K562 (cell line): ENCODE data around the gene CTNNA3. TPM values are rescaled to one million over a fixed set of nuclear protein-coding genes. Genes with fewer than 3 reads are reported as not detected.

ENCODE experiments used
- ATAC-seq: fragments of 200-7000 bp; cut with Tn5 transposase; 3 replicates; pipeline ENCODE4 v1.9.1; 2020; ENCODE audit warnings: moderate library complexity
- BruUV-seq: library from RNA; stranded (reverse); fragments of 400-500 nt; replicated peaks from 2 replicates; lab custom pipeline; 2021; lab: Mats Ljungman, UMichigan
- CTCF ChIA-PET: fragments of 300-600 bp; formaldehyde crosslinking; extraction: SDS; loops from one replicate; lab custom pipeline; 2021; ENCODE audit warnings: low intra/inter-chr PET ratio; lab: Yijun Ruan, JAX
- POLR2A ChIA-PET: fragments of 300-600, 350-650 bp; sonication (Branson Sonifier 250); formaldehyde crosslinking; extraction: SDS; loops from one replicate; lab custom pipeline; 2021; ENCODE audit warnings: antibody characterized with exemption, inconsistent platforms; lab: Yijun Ruan, JAX
- DNase-seq, 4 experiments: peaks; one replicate each; pipeline versions ENCODE4 v3.0.0 to v3.0.0-alpha.2; 2011 to 2018; ENCODE audit warnings: low spot score in 3 of 4, mixed read lengths in 3 of 4; ENCODE audit errors: extremely low read depth in 1 of 4
- FAIRE-seq: peaks from 2 replicates; lab custom pipeline; 2011; peaks lifted over from hg19 to GRCh38; lab: Jason Lieb, UNC
- H2AFZ ChIP-seq: 2 replicates; pipeline ENCODE4 v1.6.0; 2011; ENCODE audit warnings: low read depth, low read length, control low read depth, inconsistent platforms
- H3K27ac ChIP-seq: fragments of 200-600 bp; 3 replicates; pipeline ENCODE4 v1.8.0; 2011; ENCODE audit warnings: low read depth, mild to moderate bottlenecking, control low read depth, inconsistent platforms, low read length, moderate library complexity, mixed read lengths; ENCODE audit errors: extremely low read depth
- H3K27me3 ChIP-seq, 2 experiments: fragments of 300-600 bp in 1 of 2; 2 replicates in 1 of 2; 3 replicates in 1 of 2; pipeline versions ENCODE4 v1.6.0 to v1.8.0; 2011; ENCODE audit warnings: inconsistent platforms in 2 of 2, low read length in 2 of 2, mild to moderate bottlenecking in 1 of 2, mixed read lengths in 1 of 2, moderate library complexity in 1 of 2; ENCODE audit not compliant: control insufficient read depth in 2 of 2, insufficient read depth in 2 of 2
- H3K36me3 ChIP-seq: fragments of 300-600 bp; 3 replicates; pipeline ENCODE4 v1.8.0; 2011; ENCODE audit warnings: mild to moderate bottlenecking, low read length, inconsistent platforms; ENCODE audit not compliant: control insufficient read depth, insufficient read depth
- H3K4me1 ChIP-seq, 2 experiments: fragments of 200-600 bp in 1 of 2; replicated peaks in 1 of 2; 2 replicates in 1 of 2; 3 replicates in 1 of 2; pipeline versions ENCODE4 v1.5.1 to v1.8.0; 2011; ENCODE audit warnings: inconsistent platforms in 2 of 2, low read length in 2 of 2, mild to moderate bottlenecking in 1 of 2, mixed read lengths in 1 of 2, moderate library complexity in 1 of 2; ENCODE audit not compliant: control insufficient read depth in 2 of 2, insufficient read depth in 2 of 2
- H3K4me2 ChIP-seq: 2 replicates; pipeline ENCODE4 v1.6.1; 2011; ENCODE audit warnings: low read length, control low read depth, inconsistent platforms, mixed read lengths; ENCODE audit not compliant: insufficient read depth
- H3K4me3 ChIP-seq: fragments of 200-600 bp; sonication (generic), shearing (Covaris generic); 2 replicates; pipeline ENCODE4 v1.5.1; 2016; ENCODE audit warnings: control low read depth, inconsistent platforms
- H3K79me2 ChIP-seq: fragments of 200-600 bp; 3 replicates; pipeline ENCODE4 v1.8.0; 2011; ENCODE audit warnings: low read length, inconsistent platforms; ENCODE audit not compliant: control insufficient read depth, insufficient read depth
- H3K9ac ChIP-seq, 2 experiments: 2 replicates each; pipeline versions ENCODE4 v1.6.0 to v1.6.1; 2011; ENCODE audit warnings: low read depth in 2 of 2, low read length in 2 of 2, control low read depth in 1 of 2, inconsistent platforms in 1 of 2, mild to moderate bottlenecking in 1 of 2, mixed read lengths in 1 of 2; ENCODE audit not compliant: insufficient read depth in 1 of 2
- H3K9me1 ChIP-seq: one replicate; pipeline ENCODE4 v1.6.0; 2011; ENCODE audit warnings: inconsistent platforms, mild to moderate bottlenecking, low read length, moderate library complexity; ENCODE audit not compliant: control insufficient read depth, insufficient read depth
- H3K9me3 ChIP-seq: replicated peaks from 2 replicates; pipeline ENCODE4 v1.5.1; 2011; ENCODE audit warnings: low read depth, low read length, inconsistent platforms; ENCODE audit not compliant: control insufficient read depth, insufficient read depth
- H4K20me1 ChIP-seq: replicated peaks from 2 replicates; pipeline ENCODE4 v1.6.1; 2011; ENCODE audit warnings: low read length, inconsistent platforms, mixed read lengths; ENCODE audit not compliant: control insufficient read depth, insufficient read depth
- EHMT2 ChIP-seq: fragments of 450-650 bp; IDR thresholded peaks from 2 replicates; pipeline ENCODE4 v1.6.1; 2018; ENCODE audit warnings: antibody characterized with exemption
- ELF1 ChIP-seq: fragments of 200-800 bp; sonication (Bioruptor generic); IDR thresholded peaks from 2 replicates; pipeline ENCODE4 v1.6.1; 2016; ENCODE audit warnings: missing genetic modification characterization, missing compliant biosample characterization
- FOXJ2 ChIP-seq: fragments of 200-800 bp; sonication (Bioruptor generic); IDR thresholded peaks from 2 replicates; pipeline ENCODE4 v1.6.1; 2016; ENCODE audit warnings: missing genetic modification characterization, missing compliant biosample characterization
- JUN ChIP-seq, 2 experiments: sonication (generic) in 1 of 2; formaldehyde crosslinking in 1 of 2; IDR thresholded peaks; 2 replicates each; pipeline versions ENCODE4 v1.6.1 to v1.8.0; 2012 to 2022; ENCODE audit warnings: borderline replicate concordance in 2 of 2, mild to moderate bottlenecking in 2 of 2, improper control_type of control experiment in 1 of 2, low read depth in 1 of 2, low read length in 1 of 2, missing genetic modification reagents in 1 of 2
- KDM5B ChIP-seq: fragments of 200-600 bp; sonication (generic); IDR thresholded peaks from 2 replicates; pipeline ENCODE4 v1.6.1; 2012; ENCODE audit warnings: low read depth, mild to moderate bottlenecking, moderate library complexity, low read length, control low read depth, inconsistent platforms; ENCODE audit not compliant: insufficient replicate concordance
- NCOA1 ChIP-seq: fragments of 450-650 bp; IDR thresholded peaks from 2 replicates; pipeline ENCODE4 v1.6.1; 2016; ENCODE audit warnings: low read depth
- NUFIP1 ChIP-seq: fragments of 450-650 bp; IDR thresholded peaks from 2 replicates; pipeline ENCODE4 v1.6.1; 2018; ENCODE audit not compliant: partially characterized antibody
- RBM25 ChIP-seq: fragments of 200-400 bp; formaldehyde crosslinking; IDR thresholded peaks from 2 replicates; pipeline ENCODE4 v1.6.1; 2018; ENCODE audit warnings: low read length, low read depth, moderate library complexity; ENCODE audit not compliant: severe bottlenecking
- RFX1 ChIP-seq: fragments of 450-650 bp; IDR thresholded peaks from 2 replicates; pipeline ENCODE4 v1.6.1; 2016; ENCODE audit warnings: mild to moderate bottlenecking, moderate library complexity
- SIN3A ChIP-seq, 2 experiments: fragments of 150-350 bp in 1 of 2; IDR thresholded peaks; 2 replicates each; pipeline ENCODE4 v1.6.1; 2011 to 2016; ENCODE audit warnings: borderline replicate concordance in 2 of 2, low read depth in 2 of 2, low read length in 2 of 2, mild to moderate bottlenecking in 2 of 2, moderate library complexity in 2 of 2; ENCODE audit not compliant: control insufficient read depth in 1 of 2
- SRF ChIP-seq, 2 experiments: fragments of 250-450, 450-650 bp in 1 of 2; sonication (Bioruptor Pico) in 1 of 2; sonication (generic) in 1 of 2; formaldehyde crosslinking; IDR thresholded peaks; 2 replicates each; pipeline versions ENCODE4 v1.5.0 to v1.5.1; 2020 to 2022; ENCODE audit warnings: mild to moderate bottlenecking in 1 of 2, missing genetic modification reagents in 1 of 2
- TARDBP ChIP-seq: fragments of 450-650 bp; IDR thresholded peaks from 2 replicates; pipeline ENCODE4 v1.6.1; 2016
- YY1 ChIP-seq, 3 experiments: IDR thresholded peaks; 2 replicates each; pipeline ENCODE4 v1.6.1; 2011; ENCODE audit warnings: low read length in 2 of 3, mild to moderate bottlenecking in 2 of 3, moderate library complexity in 2 of 3, borderline replicate concordance in 1 of 3, control low read depth in 1 of 3, low read depth in 1 of 3; ENCODE audit not compliant: insufficient read depth in 3 of 3, insufficient replicate concordance in 2 of 3, control insufficient read depth in 1 of 3, insufficient read length in 1 of 3; ENCODE audit errors: extremely low read depth in 1 of 3
- ZBED1 ChIP-seq: IDR thresholded peaks from 2 replicates; pipeline ENCODE4 v1.6.1; 2014
- ZNF12 ChIP-seq: sonication (generic); formaldehyde crosslinking; IDR thresholded peaks from 2 replicates; pipeline ENCODE4 v1.4.0; 2020; ENCODE audit warnings: mild to moderate bottlenecking, missing genetic modification reagents
- ZNF121 ChIP-seq: sonication (generic); formaldehyde crosslinking; conservative IDR thresholded peaks from 2 replicates; pipeline ENCODE4 v1.8.0; 2022; ENCODE audit warnings: missing genetic modification reagents
- ZNF133 ChIP-seq: fragments of 250-450 bp; sonication (Bioruptor Pico); IDR thresholded peaks from 2 replicates; pipeline ENCODE4 v1.4.0; 2020; ENCODE audit warnings: mild to moderate bottlenecking
- WGBS: fragments of 100-300 bp; shearing (Covaris generic); methylation state at CpG from one replicate; pipeline ENCODE4 v1.1.6; 2016; ENCODE audit warnings: low coverage, mixed read lengths; ENCODE audit not compliant: insufficient coverage; ENCODE audit errors: missing lambda C conversion rate; 5-methylcytosine and 5-hydroxymethylcytosine counted together
- in situ Hi-C: fragments of 300-500 bp; cut with MboI; formaldehyde crosslinking; loops from 4 replicates; pipeline ENCODE4 v1.15.0; 2018; ENCODE audit warnings: inconsistent platforms, mixed read lengths
- intact Hi-C: fragments of 100-400 bp; cut with micrococcal nuclease; formaldehyde crosslinking; loops from 2 replicates; pipeline ENCODE4 v1.14.2; 2022
- polyA plus RNA-seq, 8 experiments: library from polyadenylated mRNA; depleted of rRNA in 4 of 8; stranded (reverse) in 5 of 8; unstranded in 3 of 8; fragments of >200 nt; fragmentation: Nextera tagmentation in 2 of 8; fragmentation: Illumina TruSeq in 1 of 8; extraction: Ambion mirVana in 2 of 8; extraction: Trizol in 1 of 8; gene quantifications; 2 replicates each; pipeline versions ENCODE4 v1.2.1 to v1.2.3, GENCODE V29; 2011 to 2014; ENCODE audit warnings: inconsistent platforms in 1 of 8, missing spikeins in 1 of 8
- total RNA-seq, 7 experiments: library from RNA; depleted of rRNA in 6 of 7; stranded (reverse); fragments of >200 nt in 6 of 7; fragmentation: Illumina TruSeq in 2 of 7; extraction: Trizol in 2 of 7; gene quantifications; 2 replicates each; pipeline versions ENCODE4 v1.2.1 to v1.2.3, GENCODE V29; 2011 to 2021; ENCODE audit warnings: low replicate concordance in 1 of 7
- TF ChIP-seq, protein P1 (sequence below): IDR thresholded peaks from 2 replicates; pipeline ENCODE4 v1.6.1; 2011; ENCODE audit warnings: borderline replicate concordance, low read depth, mild to moderate bottlenecking, moderate library complexity, low read length; ENCODE audit not compliant: insufficient read depth, poor library complexity, severe bottlenecking
- TF ChIP-seq, protein P2 (sequence below), 2 experiments: fragments of 450-650 bp; IDR thresholded peaks; 2 replicates each; pipeline ENCODE4 v1.6.1; 2016

CTNNA3 gene
- total and polyA plus RNA-seq, 9 of the 15 experiments (the other 6 are each of a cell fraction or from before 2014, with no cell fraction given), result 0.04 TPM; not detected in 8

DNA sequence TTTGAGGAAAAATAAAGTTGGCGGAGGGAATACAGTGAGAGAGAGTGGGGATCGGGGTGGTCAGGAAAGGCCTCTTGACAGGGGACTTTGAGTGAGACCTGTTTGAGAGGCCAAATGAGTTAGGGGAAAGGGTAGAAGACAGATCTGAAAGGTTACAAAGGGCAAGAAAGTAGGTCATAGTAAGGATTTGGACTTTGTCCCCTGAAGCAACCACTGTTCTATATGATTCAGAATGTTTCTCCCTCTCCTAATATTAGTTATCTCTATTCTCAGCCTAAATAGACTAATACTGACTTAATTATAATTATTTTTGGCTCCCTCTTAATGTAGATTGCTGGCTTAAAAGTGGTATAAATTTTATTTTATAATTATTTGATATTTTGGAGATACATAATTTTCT is 88.0 kb downstream of the CTNNA3 start (continued):
- TF ChIP-seq ZNF121 (CRISPR knock-in tag), result no peak
- no peak for TF ChIP-seq ZBED1
- TF ChIP-seq NCOA1, result no peak
- TF ChIP-seq JUN (IDR thresholded peaks at IDR 0.05; ENCODE audit: borderline replicate concordance, low read depth, low read length), result no peak
- TF ChIP-seq JUN (CRISPR knock-in tag; IDR thresholded peaks at IDR 0.05; ENCODE audit: borderline replicate concordance), result no peak
- TF ChIP-seq TARDBP, result no peak

DNA sequence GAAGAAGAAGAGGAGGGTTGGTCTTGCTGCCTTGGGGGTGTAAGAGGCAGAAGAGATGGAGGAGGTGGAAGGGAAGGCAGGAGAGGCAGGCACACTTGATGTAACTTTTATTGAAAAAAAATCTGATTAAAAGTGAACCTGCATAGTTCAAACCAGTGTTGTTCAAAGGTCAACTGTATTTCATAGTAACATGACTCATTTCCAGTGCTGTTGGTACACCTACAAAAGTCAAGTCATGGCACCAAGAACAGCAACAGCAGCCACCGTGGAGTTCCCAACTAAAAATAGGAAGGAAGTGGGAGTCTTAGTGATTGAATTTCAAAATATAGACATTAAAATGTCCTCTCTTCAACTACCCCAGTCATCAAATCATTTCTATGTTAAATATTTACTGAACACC is 88.5 kb downstream of the CTNNA3 start:
- H3K27ac ChIP-seq, result no peak overlapping the region
- no peak overlapping the region for H3K9ac ChIP-seq
- H3K79me2 ChIP-seq, result no peaks in the 10 kb centered on the region
- intact Hi-C loops (no loop called here), in situ Hi-C loops (no loop called here)
- H4K20me1 ChIP-seq, result no peaks in the 10 kb centered on the region
- ChIA-PET POLR2A (no interaction called here), CTCF (no interaction called here)
- ATAC-seq (no peak), DNase-seq (no peak), FAIRE-seq (no peak)
- BruUV-seq, result no TSS peak
- no peaks in the 10 kb centered on the region for H3K27me3 ChIP-seq
- H3K4me3 ChIP-seq, result no peak overlapping the region
- H3K4me2 ChIP-seq, result no peak overlapping the region
- no peak overlapping the region for H2AFZ ChIP-seq
- H3K9me3 ChIP-seq, result no peaks in the 10 kb centered on the region; the same call in 1 of the 2 replicates
- no peaks in the 10 kb centered on the region for H3K36me3 ChIP-seq
- WGBS, result 0% methylated on average over 1 of the region's 1 CpG
- H3K4me1 ChIP-seq, result no peaks in the 10 kb centered on the region
- no peaks in the 10 kb centered on the region for H3K9me1 ChIP-seq
- TF ChIP-seq YY1 (IDR thresholded peaks at IDR 0.05; ENCODE audit: borderline replicate concordance in 1 of 3, control insufficient read depth in 1 of 3, extremely low read depth in 1 of 3, insufficient read depth in 3 of 3, insufficient read length in 1 of 3, insufficient replicate concordance in 2 of 3, low read depth in 1 of 3, low read length in 2 of 3), result no peak
- no peak for TF ChIP-seq ZNF12 (CRISPR knock-in tag)
- no peak for TF ChIP-seq SIN3A (IDR thresholded peaks at IDR 0.05; ENCODE audit: borderline replicate concordance in 2 of 2, control insufficient read depth in 1 of 2, low read depth in 2 of 2, low read length in 2 of 2)
- TF ChIP-seq SRF (CRISPR knock-in tag; IDR thresholded peaks at IDR 0.05), result no peak
- TF ChIP-seq RBM25, result no peak
- TF ChIP-seq KDM5B, result no peak
- no peak for TF ChIP-seq RFX1
- TF ChIP-seq FOXJ2 (tag), result no peak
- TF ChIP-seq ELF1 (tag), result no peak
- no peak for TF ChIP-seq EHMT2
- TF ChIP-seq, protein P1, sequence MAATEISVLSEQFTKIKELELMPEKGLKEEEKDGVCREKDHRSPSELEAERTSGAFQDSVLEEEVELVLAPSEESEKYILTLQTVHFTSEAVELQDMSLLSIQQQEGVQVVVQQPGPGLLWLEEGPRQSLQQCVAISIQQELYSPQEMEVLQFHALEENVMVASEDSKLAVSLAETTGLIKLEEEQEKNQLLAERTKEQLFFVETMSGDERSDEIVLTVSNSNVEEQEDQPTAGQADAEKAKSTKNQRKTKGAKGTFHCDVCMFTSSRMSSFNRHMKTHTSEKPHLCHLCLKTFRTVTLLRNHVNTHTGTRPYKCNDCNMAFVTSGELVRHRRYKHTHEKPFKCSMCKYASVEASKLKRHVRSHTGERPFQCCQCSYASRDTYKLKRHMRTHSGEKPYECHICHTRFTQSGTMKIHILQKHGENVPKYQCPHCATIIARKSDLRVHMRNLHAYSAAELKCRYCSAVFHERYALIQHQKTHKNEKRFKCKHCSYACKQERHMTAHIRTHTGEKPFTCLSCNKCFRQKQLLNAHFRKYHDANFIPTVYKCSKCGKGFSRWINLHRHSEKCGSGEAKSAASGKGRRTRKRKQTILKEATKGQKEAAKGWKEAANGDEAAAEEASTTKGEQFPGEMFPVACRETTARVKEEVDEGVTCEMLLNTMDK, result no peak
- no peak for TF ChIP-seq NUFIP1
- no peak for TF ChIP-seq ZNF133 (CRISPR knock-in tag)
- TF ChIP-seq, protein P2, sequence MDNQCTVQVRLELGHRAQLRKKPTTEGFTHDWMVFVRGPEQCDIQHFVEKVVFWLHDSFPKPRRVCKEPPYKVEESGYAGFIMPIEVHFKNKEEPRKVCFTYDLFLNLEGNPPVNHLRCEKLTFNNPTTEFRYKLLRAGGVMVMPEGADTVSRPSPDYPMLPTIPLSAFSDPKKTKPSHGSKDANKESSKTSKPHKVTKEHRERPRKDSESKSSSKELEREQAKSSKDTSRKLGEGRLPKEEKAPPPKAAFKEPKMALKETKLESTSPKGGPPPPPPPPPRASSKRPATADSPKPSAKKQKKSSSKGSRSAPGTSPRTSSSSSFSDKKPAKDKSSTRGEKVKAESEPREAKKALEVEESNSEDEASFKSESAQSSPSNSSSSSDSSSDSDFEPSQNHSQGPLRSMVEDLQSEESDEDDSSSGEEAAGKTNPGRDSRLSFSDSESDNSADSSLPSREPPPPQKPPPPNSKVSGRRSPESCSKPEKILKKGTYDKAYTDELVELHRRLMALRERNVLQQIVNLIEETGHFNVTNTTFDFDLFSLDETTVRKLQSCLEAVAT (IDR thresholded peaks at IDR 0.05), result no peak
